Hepatocyte (in vitro differentiated cells): ENCODE results near the gene LIPA. TPM values are rescaled to one million over a fixed set of nuclear protein-coding genes. Genes with fewer than 3 reads are reported as not detected.

Source experiments
- polyA plus RNA-seq: library from polyadenylated mRNA; unstranded; fragments of >200 nt; fragmentation: Nextera tagmentation; extraction: Ambion mirVana; gene quantifications from 2 replicates; pipeline ENCODE4 v1.2.1, GENCODE V29; 2016
- total RNA-seq: library from RNA; depleted of rRNA; stranded (reverse); fragments of >200 nt; gene quantifications from 2 replicates; pipeline ENCODE4 v1.2.3, GENCODE V29; 2014

The LIPA gene
- total and polyA plus RNA-seq, 2 experiments from 2014 or later: 144 to 148 TPM

Other genes with a start within 250 kb of the LIPA start
- 3.9 and 8.8 TPM in 2 replicates for gene CH25H, start 44.5 kb downstream of the LIPA start, total RNA-seq
- 3.8 and 5.7 TPM in 2 replicates for gene CH25H, start 44.5 kb downstream of the LIPA start, polyA plus RNA-seq
- 3.9 and 4.6 TPM in 2 replicates for gene IFIT2, start 50.3 kb upstream of the LIPA start, total RNA-seq
- 2.4 and 2.9 TPM in 2 replicates for gene IFIT2, start 50.3 kb upstream of the LIPA start, polyA plus RNA-seq
- gene IFIT3, start 76.2 kb upstream of the LIPA start, total RNA-seq: 10.5 and 10.8 TPM in 2 replicates
- gene IFIT3, start 76.2 kb upstream of the LIPA start, polyA plus RNA-seq: 6.9 and 8.6 TPM in 2 replicates
- not detected in 2 replicates for gene IFIT1B, start 126.3 kb upstream of the LIPA start, total RNA-seq
- gene IFIT1B, start 126.3 kb upstream of the LIPA start, polyA plus RNA-seq: not detected in 2 replicates
- gene IFIT1, start 140.8 kb upstream of the LIPA start, total RNA-seq: 14.7 and 15.1 TPM in 2 replicates
- gene IFIT1, start 140.8 kb upstream of the LIPA start, polyA plus RNA-seq: 5.6 and 8.2 TPM in 2 replicates
- 17.1 and 17.5 TPM in 2 replicates for gene IFIT5, start 162.8 kb upstream of the LIPA start, total RNA-seq
- gene IFIT5, start 162.8 kb upstream of the LIPA start, polyA plus RNA-seq: 6.5 and 7.3 TPM in 2 replicates